Testis (tissue), 2 donors: ENCODE results near the gene UGP2.

Experiments
- CTCF ChIP-seq, 3 experiments: fragments of 450-650 bp in 2 of 3; fragments of 200-600 bp in 1 of 3; sonication (generic) in 1 of 3; IDR thresholded peaks; one replicate each; pipeline ENCODE4 v1.5.1; 2016 to 2019; ENCODE audit warnings: antibody characterized with exemption in 3 of 3, mild to moderate bottlenecking in 2 of 3, moderate library complexity in 1 of 3
- POLR2A ChIP-seq: fragments of 450-650 bp; IDR thresholded peaks from one replicate; pipeline ENCODE4 v1.6.1; 2017; ENCODE audit warnings: antibody characterized with exemption, mild to moderate bottlenecking, moderate library complexity

- no peak for TF ChIP-seq POLR2A
- TF ChIP-seq CTCF (IDR thresholded peaks at IDR 0.05): no peak
Measured at GRCh38 chr2:63843791-63844190, 2.1 kb downstream of the UGP2 start.
